Vagina (tissue), 2 donors: ENCODE measurements around the gene TTR. TPM values are rescaled to one million over a fixed set of nuclear protein-coding genes. Genes with fewer than 3 reads are reported as not detected.

ENCODE experiments used
- DNase-seq, 2 donors: peaks; one replicate each; pipeline ENCODE4 v3.0.0-alpha.2; 2017; ENCODE audit errors: extremely low spot score in 2 of 2
- H3K27ac ChIP-seq: fragments of 200-600 bp; sonication (generic); one replicate; pipeline ENCODE4 v1.5.1; 2019
- H3K27me3 ChIP-seq: fragments of 200-600 bp; sonication (generic); one replicate; pipeline ENCODE4 v1.5.1; 2019
- H3K36me3 ChIP-seq, 2 donors: fragments of 200-600 bp; sonication (generic); one replicate each; pipeline ENCODE4 v1.5.1; 2017 to 2019
- H3K4me1 ChIP-seq: fragments of 200-600 bp; sonication (generic); one replicate; pipeline ENCODE4 v1.5.1; 2019
- H3K4me3 ChIP-seq, 2 donors: fragments of 200-600 bp; sonication (generic); 1 replicate in 1 of 2; 2 replicates in 1 of 2; pipeline ENCODE4 v1.5.1; 2016 to 2019
- H3K9me3 ChIP-seq: fragments of 200-600 bp; sonication (generic); one replicate; pipeline ENCODE4 v1.5.1; 2019
- POLR2A ChIP-seq, 2 donors: fragments of 450-650 bp; IDR thresholded peaks; one replicate each; pipeline ENCODE4 v1.6.1; 2017; ENCODE audit warnings: antibody characterized with exemption in 2 of 2, mild to moderate bottlenecking in 2 of 2, moderate library complexity in 2 of 2
- POLR2AphosphoS5 ChIP-seq, 2 donors: sonication (generic); formaldehyde crosslinking; IDR thresholded peaks; one replicate each; pipeline ENCODE4 v1.9.0; 2017; ENCODE audit warnings: antibody characterized with exemption in 2 of 2, mild to moderate bottlenecking in 2 of 2, low read depth in 1 of 2; ENCODE audit not compliant: insufficient read depth in 1 of 2
- intact Hi-C: fragments of 100-400 bp; cut with DNase I; formaldehyde crosslinking; loops from one replicate; pipeline ENCODE4 v1.15.1; 2023
- total RNA-seq: library from RNA; depleted of rRNA; stranded (reverse); fragments of >200 nt; gene quantifications from one replicate; pipeline ENCODE4 v1.2.3, GENCODE V29; 2016
- TF ChIP-seq, protein P1 (sequence below), 3 experiments: fragments of 450-650 bp in 2 of 3; fragments of 200-600 bp in 1 of 3; sonication (generic) in 1 of 3; IDR thresholded peaks; one replicate each; pipeline ENCODE4 v1.5.1; 2017 to 2019; ENCODE audit warnings: antibody characterized with exemption in 3 of 3, mild to moderate bottlenecking in 2 of 3, moderate library complexity in 2 of 3

TTR gene
- total RNA-seq, 1 donor from 2014 or later = not detected

DNA sequence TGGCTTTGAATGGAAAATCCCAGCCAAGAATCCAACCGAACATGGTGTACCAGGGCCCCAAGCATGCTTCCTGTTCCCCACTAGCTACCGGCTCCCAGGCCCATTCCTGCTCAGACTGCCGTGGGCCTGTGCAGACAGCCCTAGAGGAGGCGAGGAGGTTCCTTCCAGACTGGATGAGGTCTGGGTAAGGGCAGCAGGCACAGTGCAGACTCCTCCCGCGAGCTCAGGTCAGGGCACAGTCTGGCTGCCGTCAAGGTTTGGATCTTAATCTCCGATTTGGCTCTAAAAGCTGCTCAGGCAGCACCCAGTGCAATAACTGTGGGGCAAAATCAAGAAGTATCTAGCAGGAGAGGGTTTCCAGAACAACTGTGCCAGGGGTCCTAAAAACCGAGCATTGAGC is 19.3 kb upstream of the TTR start:
- Histone ChIP-seq H3K27ac (no peak overlapping the region), H3K4me1 (no peaks in the 10 kb centered on the region), H3K9me3 (no peaks in the 10 kb centered on the region), H3K36me3 (no peaks in the 10 kb centered on the region), H3K4me3 (no peak overlapping the region), H3K27me3 (no peaks in the 10 kb centered on the region)
- intact Hi-C loops = loop anchor here (10.0 kb wide), 1 partner anchor 252 kb away; no protein-coding TSS in a partner anchor
- TF ChIP-seq POLR2A (IDR thresholded peaks at IDR 0.05) = no peak
- no peak for TF ChIP-seq POLR2AphosphoS5 (IDR thresholded peaks at IDR 0.05; ENCODE audit: insufficient read depth in 1 of 2, low read depth in 1 of 2)
- TF ChIP-seq, protein P1, sequence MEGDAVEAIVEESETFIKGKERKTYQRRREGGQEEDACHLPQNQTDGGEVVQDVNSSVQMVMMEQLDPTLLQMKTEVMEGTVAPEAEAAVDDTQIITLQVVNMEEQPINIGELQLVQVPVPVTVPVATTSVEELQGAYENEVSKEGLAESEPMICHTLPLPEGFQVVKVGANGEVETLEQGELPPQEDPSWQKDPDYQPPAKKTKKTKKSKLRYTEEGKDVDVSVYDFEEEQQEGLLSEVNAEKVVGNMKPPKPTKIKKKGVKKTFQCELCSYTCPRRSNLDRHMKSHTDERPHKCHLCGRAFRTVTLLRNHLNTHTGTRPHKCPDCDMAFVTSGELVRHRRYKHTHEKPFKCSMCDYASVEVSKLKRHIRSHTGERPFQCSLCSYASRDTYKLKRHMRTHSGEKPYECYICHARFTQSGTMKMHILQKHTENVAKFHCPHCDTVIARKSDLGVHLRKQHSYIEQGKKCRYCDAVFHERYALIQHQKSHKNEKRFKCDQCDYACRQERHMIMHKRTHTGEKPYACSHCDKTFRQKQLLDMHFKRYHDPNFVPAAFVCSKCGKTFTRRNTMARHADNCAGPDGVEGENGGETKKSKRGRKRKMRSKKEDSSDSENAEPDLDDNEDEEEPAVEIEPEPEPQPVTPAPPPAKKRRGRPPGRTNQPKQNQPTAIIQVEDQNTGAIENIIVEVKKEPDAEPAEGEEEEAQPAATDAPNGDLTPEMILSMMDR (IDR thresholded peaks at IDR 0.05) = no peak
- no peak for DNase-seq

DNA sequence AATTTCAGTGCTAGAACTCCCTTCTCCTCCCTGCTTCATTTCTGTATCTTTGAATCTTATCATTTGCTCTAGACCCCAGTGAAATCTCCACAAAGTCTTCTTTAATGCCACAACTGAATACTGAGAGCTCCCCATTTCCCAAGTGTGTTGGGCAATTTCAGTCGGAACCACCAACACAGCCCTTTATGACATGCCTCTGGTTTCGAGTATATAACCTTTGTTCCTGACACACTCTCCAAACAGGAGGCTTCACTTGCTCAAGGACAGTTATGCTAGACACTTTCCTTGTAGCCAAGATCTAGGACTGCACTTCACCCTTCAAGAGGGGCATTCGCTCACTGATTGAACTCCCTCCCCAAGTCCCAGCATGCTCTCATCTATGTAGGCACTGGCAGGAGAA is 18.6 kb upstream of the TTR start:
- Histone ChIP-seq H3K36me3 (no peaks in the 10 kb centered on the region), H3K27ac (no peak overlapping the region), H3K4me3 (no peak overlapping the region), H3K4me1 (no peaks in the 10 kb centered on the region), H3K27me3 (no peaks in the 10 kb centered on the region), H3K9me3 (no peaks in the 10 kb centered on the region)
- no peak for DNase-seq
- no peak for TF ChIP-seq POLR2A (IDR thresholded peaks at IDR 0.05)
- intact Hi-C loops = loop anchor here (10.0 kb wide), 1 partner anchor 252 kb away; no protein-coding TSS in a partner anchor

DNA sequence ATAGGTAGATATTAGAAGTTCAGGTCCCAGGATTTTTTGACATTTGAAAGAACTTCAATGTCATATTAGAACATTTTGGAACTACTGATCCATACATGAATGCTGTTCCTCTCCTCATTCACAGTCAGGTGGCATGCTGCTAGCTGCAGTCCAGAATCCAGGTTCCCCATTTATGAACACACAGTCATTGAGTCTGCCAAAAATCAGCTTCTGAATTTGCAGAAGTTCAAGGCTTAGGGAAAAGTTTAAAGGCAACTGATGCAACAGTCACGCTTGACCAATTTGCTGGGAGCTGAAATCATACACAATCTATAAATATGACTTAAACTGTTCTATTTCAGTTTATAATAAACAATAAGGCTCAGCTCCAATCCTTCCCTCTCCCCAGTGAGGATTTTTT is 17.3 kb upstream of the TTR start:
- H3K9me3 ChIP-seq = no peaks in the 10 kb centered on the region
- no peaks in the 10 kb centered on the region for H3K4me1 ChIP-seq
- DNase-seq = no peak
- H3K4me3 ChIP-seq = no peak overlapping the region
- H3K27me3 ChIP-seq = no peaks in the 10 kb centered on the region
- H3K36me3 ChIP-seq = no peaks in the 10 kb centered on the region
- intact Hi-C loops = loop anchor here (10.0 kb wide), 1 partner anchor 250 kb away; no protein-coding TSS in a partner anchor
- TF ChIP-seq, protein P1 (IDR thresholded peaks at IDR 0.05) = no peak
- no peak for TF ChIP-seq POLR2AphosphoS5 (IDR thresholded peaks at IDR 0.05; ENCODE audit: insufficient read depth in 1 of 2, low read depth in 1 of 2)
- TF ChIP-seq POLR2A (IDR thresholded peaks at IDR 0.05) = no peak
- H3K27ac ChIP-seq = no peak overlapping the region

DNA sequence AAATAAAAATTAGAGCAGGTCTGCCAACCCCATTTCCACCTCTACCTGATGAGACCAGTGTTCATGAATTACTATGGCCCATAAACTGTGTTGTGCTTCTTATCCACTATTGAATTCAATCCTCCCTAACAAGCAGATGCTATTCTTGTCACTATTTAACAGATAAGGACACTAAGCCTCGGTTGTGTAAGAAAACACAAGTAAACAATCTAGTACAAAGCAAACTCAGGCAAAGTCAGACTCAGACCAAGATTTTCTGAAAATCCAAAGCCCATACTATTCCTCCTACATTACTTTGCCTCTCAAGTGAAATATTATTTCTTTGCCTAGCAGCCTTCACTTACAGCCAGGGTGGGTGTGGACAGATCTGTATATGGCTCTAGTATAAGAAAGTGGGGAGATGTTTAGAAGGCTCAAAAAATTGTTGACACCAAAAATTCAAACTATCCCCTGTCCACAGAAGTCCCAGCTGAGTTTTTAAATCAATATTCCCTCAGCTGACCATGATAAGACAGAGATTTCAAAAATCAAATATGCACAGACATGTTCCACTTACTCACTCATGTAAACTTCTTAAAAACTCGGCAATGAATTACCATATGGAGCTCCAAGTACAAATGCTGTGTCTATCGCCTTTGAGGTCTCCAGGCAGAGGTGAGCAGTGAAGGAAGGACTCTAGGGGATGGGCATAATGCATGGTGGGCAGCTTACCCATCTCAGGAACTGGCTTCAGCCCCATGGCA is 16.0 kb upstream of the TTR start:
- H3K9me3 ChIP-seq = no peaks in the 10 kb centered on the region
- DNase-seq = no peak
- H3K4me1 ChIP-seq = no peaks in the 10 kb centered on the region
- intact Hi-C loops = loop anchor here (10.0 kb wide), 1 partner anchor 249 kb away; no protein-coding TSS in a partner anchor
- H3K27ac ChIP-seq = no peak overlapping the region
- H3K4me3 ChIP-seq = no peak overlapping the region
- H3K36me3 ChIP-seq = no peaks in the 10 kb centered on the region
- no peak for TF ChIP-seq POLR2A (IDR thresholded peaks at IDR 0.05)
- TF ChIP-seq POLR2AphosphoS5 (IDR thresholded peaks at IDR 0.05; ENCODE audit: insufficient read depth in 1 of 2, low read depth in 1 of 2) = no peak
- TF ChIP-seq, protein P1 (IDR thresholded peaks at IDR 0.05) = no peak
- no peaks in the 10 kb centered on the region for H3K27me3 ChIP-seq

DNA sequence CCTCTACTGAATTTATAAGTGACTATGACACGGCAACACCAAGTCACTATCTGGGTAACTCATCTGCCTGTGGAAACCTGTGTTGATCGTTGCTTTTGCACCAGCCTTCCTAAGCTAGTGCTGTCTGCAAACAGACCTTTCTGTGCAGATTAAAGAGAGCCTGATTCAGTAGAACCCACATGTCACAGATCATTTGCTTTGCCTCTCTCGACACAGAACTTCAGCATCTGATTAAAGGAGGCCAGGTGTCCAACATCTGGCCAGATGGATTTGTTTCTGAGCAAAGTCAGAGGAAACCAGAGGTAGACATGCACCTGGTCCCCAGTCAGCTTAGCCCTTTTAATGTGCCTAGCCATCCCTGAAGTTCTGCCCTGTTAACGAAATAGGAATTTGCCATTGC is 15.0 kb upstream of the TTR start:
- Histone ChIP-seq H3K27me3 (no peaks in the 10 kb centered on the region), H3K36me3 (no peaks in the 10 kb centered on the region), H3K4me3 (no peak overlapping the region), H3K27ac (no peak overlapping the region), H3K4me1 (no peaks in the 10 kb centered on the region), H3K9me3 (no peaks in the 10 kb centered on the region)
- DNase-seq = no peak
- TF ChIP-seq POLR2A (IDR thresholded peaks at IDR 0.05) (no peak), POLR2AphosphoS5 (IDR thresholded peaks at IDR 0.05; ENCODE audit: insufficient read depth in 1 of 2, low read depth in 1 of 2) (no peak)
- TF ChIP-seq, protein P1 (IDR thresholded peaks at IDR 0.05) = no peak
- intact Hi-C loops = loop anchor here (10.0 kb wide), 1 partner anchor 248 kb away; no protein-coding TSS in a partner anchor
